Measurements from ENCODE around the gene SLC6A7. TPM values are rescaled to one million over a fixed set of nuclear protein-coding genes. Genes with fewer than 3 reads are reported as not detected.

SLC6A7 gene
- total RNA-seq, 6 donors from 2014 or later, result 0.44 TPM; not detected in 5

DNA sequence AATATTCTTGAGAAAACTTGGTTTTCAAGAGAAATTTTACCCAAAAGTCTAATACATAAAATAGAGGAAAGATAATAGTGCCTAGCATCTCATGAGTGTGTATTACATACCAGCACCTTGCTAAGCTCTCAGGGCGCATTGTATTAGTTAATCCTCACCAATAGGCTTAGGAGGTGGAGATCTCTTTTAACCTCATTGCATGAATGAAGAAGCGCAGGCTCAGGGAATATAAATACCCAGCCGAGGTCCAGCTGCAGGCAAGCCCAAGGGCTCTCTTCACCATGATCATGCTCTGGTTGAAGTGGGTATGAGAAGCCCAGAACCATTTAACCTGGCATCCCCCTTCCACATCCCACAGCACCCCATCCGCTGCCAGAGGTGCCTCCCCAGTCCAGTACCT is 53.7 kb downstream of the SLC6A7 start:
- Histone ChIP-seq H3K4me3 (no peak overlapping the region), H3K27me3 (no peaks in the 10 kb centered on the region), H3K9me3 (no peaks in the 10 kb centered on the region), H3K36me3 (no peaks in the 10 kb centered on the region), H3K27ac (no peak overlapping the region), H3K4me1 (peaks cover 0 to 4% (median 0%) of the 10 kb centered on the region in 4 donors)
- TF ChIP-seq, protein P1, sequence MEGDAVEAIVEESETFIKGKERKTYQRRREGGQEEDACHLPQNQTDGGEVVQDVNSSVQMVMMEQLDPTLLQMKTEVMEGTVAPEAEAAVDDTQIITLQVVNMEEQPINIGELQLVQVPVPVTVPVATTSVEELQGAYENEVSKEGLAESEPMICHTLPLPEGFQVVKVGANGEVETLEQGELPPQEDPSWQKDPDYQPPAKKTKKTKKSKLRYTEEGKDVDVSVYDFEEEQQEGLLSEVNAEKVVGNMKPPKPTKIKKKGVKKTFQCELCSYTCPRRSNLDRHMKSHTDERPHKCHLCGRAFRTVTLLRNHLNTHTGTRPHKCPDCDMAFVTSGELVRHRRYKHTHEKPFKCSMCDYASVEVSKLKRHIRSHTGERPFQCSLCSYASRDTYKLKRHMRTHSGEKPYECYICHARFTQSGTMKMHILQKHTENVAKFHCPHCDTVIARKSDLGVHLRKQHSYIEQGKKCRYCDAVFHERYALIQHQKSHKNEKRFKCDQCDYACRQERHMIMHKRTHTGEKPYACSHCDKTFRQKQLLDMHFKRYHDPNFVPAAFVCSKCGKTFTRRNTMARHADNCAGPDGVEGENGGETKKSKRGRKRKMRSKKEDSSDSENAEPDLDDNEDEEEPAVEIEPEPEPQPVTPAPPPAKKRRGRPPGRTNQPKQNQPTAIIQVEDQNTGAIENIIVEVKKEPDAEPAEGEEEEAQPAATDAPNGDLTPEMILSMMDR (IDR thresholded peaks at IDR 0.05), result no peak
- no peak for TF ChIP-seq POLR2A (IDR thresholded peaks at IDR 0.05)
- TF ChIP-seq EP300 (IDR thresholded peaks at IDR 0.05), result no peak
- no peak for TF ChIP-seq POLR2AphosphoS5 (IDR thresholded peaks at IDR 0.05)
- ATAC-seq (ENCODE audit: low FRiP score in 2 of 2), result no peak
- 72 to 88% methylated on average over 3 to 4 of the region's 4 CpGs for WGBS, 2 donors
- DNase-seq, result no peak

DNA sequence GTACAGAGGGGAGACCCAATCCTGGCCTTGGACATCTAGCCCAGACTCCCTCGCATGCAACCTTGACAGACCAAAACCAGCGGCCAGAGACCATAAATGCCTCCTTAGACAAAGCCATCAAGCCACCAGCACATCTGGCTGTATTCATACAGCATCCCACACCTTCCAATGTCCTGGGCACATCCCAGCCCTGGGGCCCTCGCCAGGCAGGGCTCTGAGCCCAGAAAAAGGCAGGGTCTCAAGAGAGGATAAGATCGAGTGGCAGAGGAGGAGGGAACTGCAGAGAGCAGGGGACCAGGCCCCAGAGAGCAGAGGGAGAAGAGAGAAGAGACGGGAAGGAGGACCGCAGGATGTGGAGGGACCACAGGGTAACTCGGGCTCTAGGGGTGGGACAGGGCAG is 54.3 kb downstream of the SLC6A7 start:
- TF ChIP-seq POLR2AphosphoS5 (IDR thresholded peaks at IDR 0.05), result no peak
- no peak for TF ChIP-seq EP300 (IDR thresholded peaks at IDR 0.05)
- TF ChIP-seq, protein P1 (IDR thresholded peaks at IDR 0.05), result no peak
- no peak for TF ChIP-seq POLR2A (IDR thresholded peaks at IDR 0.05)
- H3K27ac ChIP-seq, result no peak overlapping the region
- H3K4me1 ChIP-seq, result peaks cover 0 to 4% (median 0%) of the 10 kb centered on the region in 4 donors
- ATAC-seq (ENCODE audit: low FRiP score in 2 of 2) (no peak), DNase-seq (no peak)
- no peak overlapping the region for H3K4me3 ChIP-seq
- no peaks in the 10 kb centered on the region for H3K9me3 ChIP-seq
- H3K27me3 ChIP-seq, result no peaks in the 10 kb centered on the region
- WGBS, 2 donors, result 83 to 84% methylated on average over 7 of the region's 7 CpGs
- H3K36me3 ChIP-seq, result no peaks in the 10 kb centered on the region

DNA sequence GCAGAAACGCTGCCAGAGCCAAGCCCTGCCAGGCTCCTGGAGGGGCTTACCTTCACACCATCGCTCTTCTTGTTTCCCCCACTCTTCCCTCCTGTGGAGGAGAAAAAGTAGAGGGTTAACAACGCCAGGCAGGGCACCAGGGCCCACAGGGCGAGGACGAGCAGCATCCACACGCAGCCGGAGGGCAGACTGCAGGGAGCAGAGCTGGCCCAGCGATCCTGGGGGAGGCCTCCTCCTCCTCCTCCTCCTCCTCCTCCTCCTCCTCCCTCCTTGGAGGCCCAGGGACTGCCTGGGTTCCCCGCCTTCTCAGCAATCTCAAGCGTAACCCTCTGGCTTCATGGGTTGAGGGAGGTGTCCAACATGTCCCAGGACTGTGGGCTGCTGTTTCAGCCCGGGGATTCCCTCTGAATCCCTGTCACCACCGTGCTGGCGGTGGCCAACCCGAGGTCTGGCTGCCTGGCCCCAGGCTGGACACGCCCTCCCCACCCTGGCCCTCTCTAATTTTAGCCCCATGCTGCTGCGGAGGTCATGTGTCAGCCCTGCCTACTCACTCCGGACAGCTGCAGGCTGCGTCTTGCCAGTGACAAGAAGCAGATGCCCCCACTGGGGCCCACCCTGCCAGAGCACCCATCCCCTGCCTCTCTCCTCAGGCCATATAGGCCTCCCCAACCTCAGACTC is 55.4 kb downstream of the SLC6A7 start:
- ATAC-seq (ENCODE audit: low FRiP score in 2 of 2) (peak in 1 of 2 donors; percentile 44), DNase-seq (peak in 1 of 2 donors; percentile 30)
- H3K27ac ChIP-seq, result no peak overlapping the region
- peaks cover 0 to 4% (median 0%) of the 10 kb centered on the region in 4 donors for H3K4me1 ChIP-seq
- WGBS, 2 donors, result 74 to 78% methylated on average over 11 to 17 of the region's 18 CpGs
- peak in 1 of 2 donors; percentile 53 for TF ChIP-seq POLR2AphosphoS5 (IDR thresholded peaks at IDR 0.05)
- TF ChIP-seq, protein P1 (IDR thresholded peaks at IDR 0.05), result no peak
- no peaks in the 10 kb centered on the region for H3K9me3 ChIP-seq
- no peak overlapping the region for H3K4me3 ChIP-seq
- no peaks in the 10 kb centered on the region for H3K36me3 ChIP-seq
- no peaks in the 10 kb centered on the region for H3K27me3 ChIP-seq

DNA sequence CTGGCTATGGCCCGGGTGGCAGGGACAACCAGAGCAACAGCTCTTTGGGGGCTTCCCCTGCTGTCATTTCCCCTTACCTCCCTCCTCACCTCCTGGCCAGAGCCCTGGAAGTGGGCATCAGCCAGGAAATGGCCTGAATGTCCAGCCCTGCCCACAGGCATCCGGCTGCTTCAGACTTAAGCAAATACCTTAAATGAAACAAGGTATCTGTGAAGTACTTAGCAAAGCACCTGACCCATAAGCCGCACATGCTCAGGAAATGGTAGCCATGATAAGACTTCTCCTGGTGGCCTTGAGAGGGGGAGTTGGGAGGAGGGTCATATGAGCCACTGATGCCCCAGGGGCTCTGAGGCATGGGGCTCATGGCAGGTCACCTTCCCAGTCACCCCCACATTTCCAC is 55.9 kb downstream of the SLC6A7 start:
- DNase-seq (no peak), ATAC-seq (ENCODE audit: low FRiP score in 2 of 2) (no peak)
- H3K4me1 ChIP-seq, result peaks cover 0 to 4% (median 0%) of the 10 kb centered on the region in 4 donors
- TF ChIP-seq, protein P1 (IDR thresholded peaks at IDR 0.05), result no peak
- TF ChIP-seq EP300 (IDR thresholded peaks at IDR 0.05), result no peak
- TF ChIP-seq POLR2AphosphoS5 (IDR thresholded peaks at IDR 0.05), result no peak
- no peak for TF ChIP-seq POLR2A (IDR thresholded peaks at IDR 0.05)
- H3K27ac ChIP-seq, result no peak overlapping the region
- no peaks in the 10 kb centered on the region for H3K27me3 ChIP-seq
- no peaks in the 10 kb centered on the region for H3K36me3 ChIP-seq
- WGBS, 2 donors, result 55 to 71% methylated on average over 3 of the region's 3 CpGs
- H3K9me3 ChIP-seq, result no peaks in the 10 kb centered on the region
- H3K4me3 ChIP-seq, result no peak overlapping the region

DNA sequence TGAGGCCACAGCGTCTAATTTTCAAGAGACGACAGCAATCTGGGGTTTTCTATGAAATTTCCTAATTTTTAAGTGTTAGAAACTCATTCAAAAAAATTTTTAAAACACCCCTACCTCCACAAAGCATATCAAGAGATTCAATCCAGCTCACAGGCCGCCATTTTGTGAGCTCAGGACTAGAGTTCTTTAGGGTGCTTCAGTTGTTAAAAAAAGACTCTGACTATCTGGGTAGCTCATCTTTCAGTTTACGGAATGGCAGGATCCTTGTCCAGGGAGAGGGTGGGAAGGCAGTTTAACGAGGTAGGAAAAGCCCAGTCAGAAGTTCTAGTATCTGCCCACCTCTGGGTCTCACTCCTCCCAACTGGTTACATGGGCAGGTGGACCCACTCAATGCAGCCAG is 56.6 kb downstream of the SLC6A7 start:
- Histone ChIP-seq H3K4me1 (peaks cover 0 to 4% (median 0%) of the 10 kb centered on the region in 4 donors), H3K27me3 (no peaks in the 10 kb centered on the region), H3K4me3 (no peak overlapping the region), H3K36me3 (no peaks in the 10 kb centered on the region), H3K9me3 (no peaks in the 10 kb centered on the region), H3K27ac (no peak overlapping the region)
- ATAC-seq (ENCODE audit: low FRiP score in 2 of 2) (no peak), DNase-seq (no peak)
- WGBS, 2 donors, result 92% methylated on average over 5 of the region's 5 CpGs
- TF ChIP-seq EP300 (IDR thresholded peaks at IDR 0.05) (no peak), POLR2AphosphoS5 (IDR thresholded peaks at IDR 0.05) (no peak), POLR2A (IDR thresholded peaks at IDR 0.05) (no peak)
- TF ChIP-seq, protein P1 (IDR thresholded peaks at IDR 0.05), result no peak

All from upper lobe of left lung (tissue), 6 donors.